NCI-H2171 (cell line): ENCODE results near the gene FOXA2.
"Not testable (repeated sequence)": the region's sequence is repeated elsewhere in the genome, so short reads cannot be mapped to it uniquely, and the experiment has no call there.

Experiments
- DNase-seq: peaks from one replicate; lab custom pipeline; 2025; lab: John Stamatoyannopoulos, UW

FOXA2 gene

GRCh38 chr20:22567944-22568871 lies 16.2 kb downstream of the FOXA2 start:
- no peak for DNase-seq

GRCh38 chr20:22566876-22567658 lies 17.3 kb downstream of the FOXA2 start:
- no peak for DNase-seq

- DNase-seq: no peak
Observed at GRCh38 chr20:22563062-22563965, 21.1 kb downstream of the FOXA2 start.

- no peak for DNase-seq
Observed at GRCh38 chr20:22562620-22563019, 21.8 kb downstream of the FOXA2 start.

- DNase-seq: no peak
Observed at GRCh38 chr20:22561965-22562577, 22.3 kb downstream of the FOXA2 start.

GRCh38 chr20:22560817-22561216 lies 23.6 kb downstream of the FOXA2 start:
- no peak for DNase-seq

- DNase-seq: no peak
Observed at GRCh38 chr20:22559711-22560318, 24.6 kb downstream of the FOXA2 start.

GRCh38 chr20:22557403-22558276 lies 26.7 kb downstream of the FOXA2 start:
- no peak for DNase-seq

- no peak for DNase-seq
Observed at GRCh38 chr20:22556565-22557056, 27.8 kb downstream of the FOXA2 start.

GRCh38 chr20:22555791-22556564 lies 28.4 kb downstream of the FOXA2 start:
- no peak for DNase-seq

GRCh38 chr20:22554391-22554790 lies 30.0 kb downstream of the FOXA2 start:
- DNase-seq: no peak

- DNase-seq: not testable (repeated sequence)
Observed at GRCh38 chr20:22550514-22550913, 33.9 kb downstream of the FOXA2 start.

- no peak for DNase-seq
Observed at GRCh38 chr20:22548040-22548439, 36.3 kb downstream of the FOXA2 start.

GRCh38 chr20:22546344-22546743 lies 38.0 kb downstream of the FOXA2 start:
- no peak for DNase-seq

GRCh38 chr20:22545045-22545444 lies 39.3 kb downstream of the FOXA2 start:
- no peak for DNase-seq

- no peak for DNase-seq
Observed at GRCh38 chr20:22544462-22544861, 39.9 kb downstream of the FOXA2 start.

GRCh38 chr20:22542427-22542826 lies 41.9 kb downstream of the FOXA2 start:
- no peak for DNase-seq

GRCh38 chr20:22540832-22541231 lies 43.5 kb downstream of the FOXA2 start:
- no peak for DNase-seq
